COLO668 (cell line): ENCODE data around the gene COL4A2.

Source experiments
- DNase-seq: peaks from one replicate; lab custom pipeline; 2025; ENCODE audit not compliant: unreplicated experiment; lab: John Stamatoyannopoulos, UW

The COL4A2 gene

GRCh38 chr13:110432522-110432921, 125.4 kb downstream of the COL4A2 start:
- no peak for DNase-seq

GRCh38 chr13:110433014-110433413, 125.9 kb downstream of the COL4A2 start:
- no peak for DNase-seq

- DNase-seq, result no peak
These were observed 127.5 kb downstream of the COL4A2 start for GRCh38 chr13:110434629-110435028.

GRCh38 chr13:110435331-110435730, 128.2 kb downstream of the COL4A2 start:
- DNase-seq, result no peak

- DNase-seq, result no peak
These were observed 129.2 kb downstream of the COL4A2 start for GRCh38 chr13:110436276-110436675.

GRCh38 chr13:110436786-110437370, 129.8 kb downstream of the COL4A2 start:
- no peak for DNase-seq

GRCh38 chr13:110438211-110438610, 131.1 kb downstream of the COL4A2 start:
- DNase-seq, result no peak

GRCh38 chr13:110438776-110439175, 131.7 kb downstream of the COL4A2 start:
- no peak for DNase-seq

GRCh38 chr13:110440946-110441731, 134.1 kb downstream of the COL4A2 start:
- DNase-seq, result no peak

GRCh38 chr13:110442930-110443621, 136.0 kb downstream of the COL4A2 start:
- no peak for DNase-seq

GRCh38 chr13:110443622-110444225, 136.6 kb downstream of the COL4A2 start:
- DNase-seq, result no peak

GRCh38 chr13:110444226-110444653, 137.2 kb downstream of the COL4A2 start:
- DNase-seq, result no peak

GRCh38 chr13:110445183-110445582, 138.1 kb downstream of the COL4A2 start:
- no peak for DNase-seq

- no peak for DNase-seq
These were observed 138.9 kb downstream of the COL4A2 start for GRCh38 chr13:110445722-110446574.

- no peak for DNase-seq
These were observed 139.4 kb downstream of the COL4A2 start for GRCh38 chr13:110446575-110446890.

GRCh38 chr13:110447058-110447511, 140.0 kb downstream of the COL4A2 start:
- DNase-seq, result no peak

GRCh38 chr13:110447801-110448200, 140.7 kb downstream of the COL4A2 start:
- DNase-seq, result no peak

GRCh38 chr13:110448230-110448629, 141.1 kb downstream of the COL4A2 start:
- no peak for DNase-seq

- DNase-seq, result no peak
These were observed 141.6 kb downstream of the COL4A2 start for GRCh38 chr13:110448677-110449076.

- DNase-seq, result no peak
These were observed 142.3 kb downstream of the COL4A2 start for GRCh38 chr13:110449219-110450015.
